Hepatocyte (in vitro differentiated cells): ENCODE data around the gene CA12. TPM values are rescaled to one million over a fixed set of nuclear protein-coding genes. Genes with fewer than 3 reads are reported as not detected.

Source experiments
- DNase-seq: peaks from one replicate; pipeline ENCODE4 v3.0.0-alpha.2; 2016; ENCODE audit warnings: low spot score
- H2AFZ ChIP-seq: fragments of 200-600 bp; sonication (generic); 2 replicates; pipeline ENCODE4 v1.6.0; 2016; ENCODE audit warnings: antibody characterized with exemption, mild to moderate bottlenecking
- H3K27ac ChIP-seq: fragments of 200-600 bp; sonication (generic); 2 replicates; pipeline ENCODE4 v1.5.1; 2016; ENCODE audit warnings: mild to moderate bottlenecking
- H3K27me3 ChIP-seq: fragments of 200-600 bp; sonication (generic); 2 replicates; pipeline ENCODE4 v1.6.1; 2016
- H3K36me3 ChIP-seq: fragments of 200-600 bp; sonication (generic); replicated peaks from 2 replicates; pipeline ENCODE4 v1.5.1; 2016; ENCODE audit warnings: low read depth; ENCODE audit not compliant: insufficient read depth
- H3K4me1 ChIP-seq: fragments of 200-600 bp; sonication (generic); 2 replicates; pipeline ENCODE4 v1.5.1; 2016; ENCODE audit warnings: mild to moderate bottlenecking, moderate library complexity; ENCODE audit not compliant: insufficient read depth
- H3K4me2 ChIP-seq: fragments of 200-600 bp; sonication (generic); 2 replicates; pipeline ENCODE4 v1.6.0; 2016
- H3K4me3 ChIP-seq: fragments of 200-600 bp; sonication (generic); 2 replicates; pipeline ENCODE4 v1.5.1; 2016; ENCODE audit warnings: mild to moderate bottlenecking
- H3K79me2 ChIP-seq: fragments of 200-600 bp; sonication (generic); 2 replicates; pipeline ENCODE4 v1.6.0; 2017; ENCODE audit warnings: mild to moderate bottlenecking
- H3K9me2 ChIP-seq: fragments of 200-600 bp; sonication (generic); replicated peaks from 2 replicates; pipeline ENCODE4 v1.6.0; 2017; ENCODE audit warnings: mild to moderate bottlenecking; ENCODE audit not compliant: insufficient read depth
- H3K9me3 ChIP-seq: fragments of 200-600 bp; sonication (generic); 2 replicates; pipeline ENCODE4 v1.5.1; 2016; ENCODE audit warnings: low read depth, mild to moderate bottlenecking
- H4K20me1 ChIP-seq: fragments of 200-600 bp; sonication (generic); 2 replicates; pipeline ENCODE4 v1.6.0; 2016; ENCODE audit warnings: mild to moderate bottlenecking; ENCODE audit not compliant: insufficient read depth, poor library complexity, severe bottlenecking
- CTCF ChIP-seq: fragments of 200-600 bp; sonication (generic); IDR thresholded peaks from 2 replicates; pipeline ENCODE4 v1.5.1; 2016; ENCODE audit warnings: antibody characterized with exemption, mild to moderate bottlenecking; ENCODE audit not compliant: poor library complexity
- EZH2 ChIP-seq: fragments of 200-600 bp; sonication (generic); IDR thresholded peaks from 2 replicates; pipeline ENCODE4 v1.6.1; 2016; ENCODE audit warnings: antibody characterized with exemption, mild to moderate bottlenecking, borderline replicate concordance
- EZH2phosphoT487 ChIP-seq: fragments of 200-600 bp; sonication (generic); IDR thresholded peaks from one replicate; pipeline ENCODE4 v1.6.1; 2018; ENCODE audit warnings: antibody characterized with exemption, mild to moderate bottlenecking, low read depth, moderate library complexity; ENCODE audit not compliant: unreplicated experiment, severe bottlenecking
- whole genome bisulfite sequencing: methylation state at CpG from one replicate; pipeline ENCODE4 v1.1.6; 2016; ENCODE audit warnings: low lambda C conversion rate; ENCODE audit errors: missing lambda C conversion rate; 5-methylcytosine and 5-hydroxymethylcytosine counted together
- polyA plus RNA-seq: library from polyadenylated mRNA; unstranded; fragments of >200 nt; fragmentation: Nextera tagmentation; extraction: Ambion mirVana; gene quantifications from 2 replicates; pipeline ENCODE4 v1.2.1, GENCODE V29; 2016
- total RNA-seq: library from RNA; depleted of rRNA; stranded (reverse); fragments of >200 nt; gene quantifications from 2 replicates; pipeline ENCODE4 v1.2.3, GENCODE V29; 2014

Gene CA12
- total and polyA plus RNA-seq, 2 experiments from 2014 or later: 13.8 to 16.6 TPM

- no peak overlapping the region for H3K4me2 ChIP-seq
- H3K4me3 ChIP-seq: no peak overlapping the region
- no peak overlapping the region for H2AFZ ChIP-seq
- H3K9me3 ChIP-seq: no peaks in the 10 kb centered on the region
- peaks cover 13% of the 10 kb centered on the region for H3K4me1 ChIP-seq
- no peaks in the 10 kb centered on the region for H4K20me1 ChIP-seq
- no peaks in the 10 kb centered on the region for H3K27me3 ChIP-seq
- TF ChIP-seq EZH2: no peak
- no peak for TF ChIP-seq EZH2phosphoT487
- 89% methylated on average over 6 of the region's 6 CpGs for WGBS
- no peaks in the 10 kb centered on the region for H3K36me3 ChIP-seq
- no peak for DNase-seq
- H3K27ac ChIP-seq: no peak overlapping the region
- H3K9me2 ChIP-seq: no peaks in the 10 kb centered on the region
- H3K79me2 ChIP-seq: no peaks in the 10 kb centered on the region
Measured at GRCh38 chr15:63391669-63392360, 10.2 kb upstream of the CA12 start.

GRCh38 chr15:63390689-63391088 lies 9.0 kb upstream of the CA12 start:
- Histone ChIP-seq H3K4me1 (peaks cover 13% of the 10 kb centered on the region), H3K9me2 (no peaks in the 10 kb centered on the region), H3K36me3 (no peaks in the 10 kb centered on the region), H3K27ac (no peak overlapping the region), H3K9me3 (no peaks in the 10 kb centered on the region), H2AFZ (no peak overlapping the region), H4K20me1 (no peaks in the 10 kb centered on the region), H3K4me3 (no peak overlapping the region), H3K27me3 (no peaks in the 10 kb centered on the region), H3K4me2 (no peak overlapping the region), H3K79me2 (no peaks in the 10 kb centered on the region)
- 61% methylated on average over 3 of the region's 3 CpGs for WGBS
- TF ChIP-seq EZH2phosphoT487 (no peak), EZH2 (no peak), CTCF (no peak)
- no peak for DNase-seq

GRCh38 chr15:63389902-63390670 lies 8.4 kb upstream of the CA12 start:
- H3K79me2 ChIP-seq: no peaks in the 10 kb centered on the region
- no peaks in the 10 kb centered on the region for H3K36me3 ChIP-seq
- DNase-seq: peak; percentile 75
- no peak overlapping the region for H3K4me2 ChIP-seq
- no peaks in the 10 kb centered on the region for H3K9me2 ChIP-seq
- H4K20me1 ChIP-seq: no peaks in the 10 kb centered on the region
- H3K9me3 ChIP-seq: no peaks in the 10 kb centered on the region
- H3K27ac ChIP-seq: no peak overlapping the region
- TF ChIP-seq CTCF (no peak), EZH2phosphoT487 (no peak), EZH2 (no peak)
- no peaks in the 10 kb centered on the region for H3K27me3 ChIP-seq
- peaks cover 13% of the 10 kb centered on the region for H3K4me1 ChIP-seq
- H2AFZ ChIP-seq: no peak overlapping the region
- 58% methylated on average over 6 of the region's 6 CpGs for WGBS
- H3K4me3 ChIP-seq: no peak overlapping the region

DNA sequence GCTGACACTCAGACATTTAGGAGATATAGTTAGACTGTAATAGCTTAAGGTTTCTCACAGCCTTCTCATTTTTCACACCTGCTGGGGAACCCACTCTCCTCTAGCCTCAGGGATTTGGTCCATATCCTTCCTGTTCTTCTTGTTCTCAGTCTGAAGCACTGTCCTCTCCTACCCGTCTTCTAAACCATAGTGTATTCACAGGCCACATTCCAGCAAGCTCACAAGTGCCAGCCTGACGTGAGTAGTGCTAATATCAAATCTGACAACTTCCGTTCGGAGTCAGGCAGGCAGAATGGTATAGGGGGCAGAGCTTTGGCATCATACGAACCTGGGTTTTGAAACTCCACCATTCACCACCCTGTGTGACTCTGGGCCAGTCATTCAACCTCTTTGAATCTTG lies 6.9 kb upstream of the CA12 start:
- H4K20me1 ChIP-seq: no peaks in the 10 kb centered on the region
- H3K9me2 ChIP-seq: no peaks in the 10 kb centered on the region
- H3K27me3 ChIP-seq: no peaks in the 10 kb centered on the region
- no peak for TF ChIP-seq EZH2phosphoT487
- TF ChIP-seq CTCF: no peak
- TF ChIP-seq EZH2: no peak
- no peaks in the 10 kb centered on the region for H3K79me2 ChIP-seq
- H3K36me3 ChIP-seq: no peaks in the 10 kb centered on the region
- H3K4me1 ChIP-seq: peaks cover 13% of the 10 kb centered on the region
- H3K4me2 ChIP-seq: no peak overlapping the region
- H3K9me3 ChIP-seq: no peaks in the 10 kb centered on the region
- DNase-seq: no peak
- WGBS: 95% methylated on average over 5 of the region's 5 CpGs
- H3K4me3 ChIP-seq: no peak overlapping the region
- H2AFZ ChIP-seq: no peak overlapping the region
- H3K27ac ChIP-seq: no peak overlapping the region
